ENCODE data around the gene OR2V1.
"Not testable (repeated sequence)": the region's sequence is repeated elsewhere in the genome, so short reads cannot be mapped to it uniquely, and the experiment has no call there.

The OR2V1 gene

GRCh38 chr5:181127907-181128626, 2.9 kb downstream of the OR2V1 start:
- no peak for DNase-seq (ENCODE audit: low spot score)

GRCh38 chr5:181127456-181127855, 3.5 kb downstream of the OR2V1 start:
- DNase-seq (ENCODE audit: low spot score) = no peak

GRCh38 chr5:181126841-181127240, 4.1 kb downstream of the OR2V1 start:
- no peak for DNase-seq (ENCODE audit: low spot score)

- DNase-seq (ENCODE audit: low spot score) = no peak
Observed at GRCh38 chr5:181124526-181124925, 6.4 kb downstream of the OR2V1 start.

- DNase-seq (ENCODE audit: low spot score) = no peak
Observed at GRCh38 chr5:181121675-181122561, 9.1 kb downstream of the OR2V1 start.

GRCh38 chr5:181120761-181121160, 10.2 kb downstream of the OR2V1 start:
- DNase-seq (ENCODE audit: low spot score) = no peak

- no peak for DNase-seq (ENCODE audit: low spot score)
Observed at GRCh38 chr5:181120306-181120705, 10.7 kb downstream of the OR2V1 start.

- DNase-seq (ENCODE audit: low spot score) = no peak
Observed at GRCh38 chr5:181119105-181119504, 11.9 kb downstream of the OR2V1 start.

GRCh38 chr5:181118369-181118768, 12.6 kb downstream of the OR2V1 start:
- DNase-seq (ENCODE audit: low spot score) = no peak

- DNase-seq (ENCODE audit: low spot score) = no peak
Observed at GRCh38 chr5:181114844-181115778, 15.9 kb downstream of the OR2V1 start.

- DNase-seq (ENCODE audit: low spot score) = no peak
Observed at GRCh38 chr5:181114284-181114843, 16.6 kb downstream of the OR2V1 start.

GRCh38 chr5:181113572-181113971, 17.4 kb downstream of the OR2V1 start:
- DNase-seq (ENCODE audit: low spot score) = not testable (repeated sequence)

GRCh38 chr5:181112476-181112875, 18.5 kb downstream of the OR2V1 start:
- DNase-seq (ENCODE audit: low spot score) = no peak

- no peak for DNase-seq (ENCODE audit: low spot score)
Observed at GRCh38 chr5:181111010-181111409, 20.0 kb downstream of the OR2V1 start.

- DNase-seq (ENCODE audit: low spot score) = no peak
Observed at GRCh38 chr5:181109489-181110013, 21.4 kb downstream of the OR2V1 start.

GRCh38 chr5:181108578-181109165, 22.3 kb downstream of the OR2V1 start:
- DNase-seq (ENCODE audit: low spot score) = no peak

- DNase-seq (ENCODE audit: low spot score) = no peak
Observed at GRCh38 chr5:181107699-181108098, 23.3 kb downstream of the OR2V1 start.

- no peak for DNase-seq (ENCODE audit: low spot score)
Observed at GRCh38 chr5:181105391-181106025, 25.5 kb downstream of the OR2V1 start.

GRCh38 chr5:181104606-181105390, 26.2 kb downstream of the OR2V1 start:
- not testable (repeated sequence) for DNase-seq (ENCODE audit: low spot score)

GRCh38 chr5:181104259-181104568, 26.8 kb downstream of the OR2V1 start:
- DNase-seq (ENCODE audit: low spot score) = not testable (repeated sequence)

All from hepatic stellate cell (primary cell).